IMR-90 (cell line): ENCODE results near the gene PCNX4.

Source experiments
- BHLHE40 ChIP-seq: fragments of 150-350 bp; IDR thresholded peaks from 2 replicates; pipeline ENCODE4 v1.6.1; 2016; ENCODE audit warnings: mild to moderate bottlenecking, low read depth, low read length
- CEBPB ChIP-seq: IDR thresholded peaks from 2 replicates; pipeline ENCODE4 v1.6.1; 2012; ENCODE audit warnings: low read depth, low read length, improper control_type of control experiment
- CHD1 ChIP-seq: IDR thresholded peaks from 2 replicates; pipeline ENCODE4 v1.6.1; 2012; ENCODE audit warnings: low read depth, low read length, improper control_type of control experiment
- FOS ChIP-seq: fragments of 150-350 bp; IDR thresholded peaks from 2 replicates; pipeline ENCODE4 v1.6.1; 2016; ENCODE audit warnings: low read depth, low read length
- MAFK ChIP-seq: IDR thresholded peaks from 2 replicates; pipeline ENCODE4 v1.6.1; 2012; ENCODE audit warnings: low read depth, low read length, improper control_type of control experiment
- MXI1 ChIP-seq: IDR thresholded peaks from 2 replicates; pipeline ENCODE4 v1.6.1; 2012; ENCODE audit warnings: low read depth, mild to moderate bottlenecking, low read length, moderate library complexity, borderline replicate concordance
- NFE2L2 ChIP-seq: fragments of 150-350 bp; IDR thresholded peaks from 2 replicates; pipeline ENCODE4 v1.6.1; 2016; ENCODE audit warnings: low read depth, mild to moderate bottlenecking, low read length
- POLR2A ChIP-seq: IDR thresholded peaks from 2 replicates; pipeline ENCODE4 v1.6.1; 2012; ENCODE audit warnings: mild to moderate bottlenecking, low read depth, low read length
- RAD21 ChIP-seq: IDR thresholded peaks from 2 replicates; pipeline ENCODE4 v1.6.1; 2012; ENCODE audit warnings: low read length, improper control_type of control experiment
- RCOR1 ChIP-seq: IDR thresholded peaks from 2 replicates; pipeline ENCODE4 v1.6.1; 2012; ENCODE audit warnings: mild to moderate bottlenecking, low read length, improper control_type of control experiment; ENCODE audit not compliant: insufficient replicate concordance
- TF ChIP-seq, protein P1 (sequence below): conservative IDR thresholded peaks from 2 replicates; pipeline ENCODE4 v1.5.1; 2012; ENCODE audit warnings: mild to moderate bottlenecking, low read depth, low read length, improper control_type of control experiment
- TF ChIP-seq, protein P2 (sequence below): fragments of 150-350 bp; IDR thresholded peaks from 2 replicates; pipeline ENCODE4 v1.6.1; 2017; ENCODE audit warnings: mild to moderate bottlenecking, antibody characterized with exemption, low read length, low read depth

DNA sequence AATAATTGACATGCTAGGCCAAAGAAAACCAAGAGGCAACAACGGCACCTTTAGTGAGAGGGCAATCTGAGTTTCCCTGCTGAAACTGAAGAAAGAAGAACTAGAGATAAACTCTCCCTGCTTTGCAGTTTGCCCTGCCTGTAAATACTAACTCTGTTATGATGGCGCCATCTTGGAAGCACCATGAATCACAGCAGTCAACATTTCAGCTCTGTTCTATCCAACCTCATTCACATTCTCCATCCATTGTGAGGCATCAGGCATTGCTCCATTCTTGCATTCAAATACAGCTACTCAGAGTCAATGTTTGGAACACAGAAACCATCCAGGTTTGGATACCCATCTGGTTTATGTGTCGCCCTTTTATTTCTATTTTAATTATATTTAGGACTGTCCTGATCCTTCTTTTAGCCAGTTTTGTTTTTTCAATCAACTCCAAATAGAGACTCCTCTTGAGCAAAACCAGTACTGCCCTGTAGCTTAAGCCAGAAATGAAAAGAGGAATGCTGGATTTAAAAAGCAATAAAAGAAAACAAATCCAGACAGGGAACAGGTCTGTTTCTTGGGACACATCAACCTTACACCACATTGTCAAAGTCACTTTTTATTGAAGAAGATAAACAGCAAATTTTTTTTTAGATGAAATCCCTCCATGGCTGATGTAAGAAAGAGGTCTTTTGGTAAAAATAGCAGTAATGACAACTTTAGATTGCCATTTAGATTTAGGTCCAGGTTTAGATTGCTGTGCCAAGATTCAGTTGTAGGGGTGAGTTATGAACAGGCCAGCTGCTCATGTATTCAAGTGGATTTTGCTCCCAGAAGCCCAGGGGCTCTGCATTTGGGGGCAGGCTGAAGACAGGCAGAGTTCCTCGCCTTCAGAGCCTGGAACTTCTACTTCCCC, 124.0 kb downstream of the PCNX4 start:
- TF ChIP-seq, protein P1, sequence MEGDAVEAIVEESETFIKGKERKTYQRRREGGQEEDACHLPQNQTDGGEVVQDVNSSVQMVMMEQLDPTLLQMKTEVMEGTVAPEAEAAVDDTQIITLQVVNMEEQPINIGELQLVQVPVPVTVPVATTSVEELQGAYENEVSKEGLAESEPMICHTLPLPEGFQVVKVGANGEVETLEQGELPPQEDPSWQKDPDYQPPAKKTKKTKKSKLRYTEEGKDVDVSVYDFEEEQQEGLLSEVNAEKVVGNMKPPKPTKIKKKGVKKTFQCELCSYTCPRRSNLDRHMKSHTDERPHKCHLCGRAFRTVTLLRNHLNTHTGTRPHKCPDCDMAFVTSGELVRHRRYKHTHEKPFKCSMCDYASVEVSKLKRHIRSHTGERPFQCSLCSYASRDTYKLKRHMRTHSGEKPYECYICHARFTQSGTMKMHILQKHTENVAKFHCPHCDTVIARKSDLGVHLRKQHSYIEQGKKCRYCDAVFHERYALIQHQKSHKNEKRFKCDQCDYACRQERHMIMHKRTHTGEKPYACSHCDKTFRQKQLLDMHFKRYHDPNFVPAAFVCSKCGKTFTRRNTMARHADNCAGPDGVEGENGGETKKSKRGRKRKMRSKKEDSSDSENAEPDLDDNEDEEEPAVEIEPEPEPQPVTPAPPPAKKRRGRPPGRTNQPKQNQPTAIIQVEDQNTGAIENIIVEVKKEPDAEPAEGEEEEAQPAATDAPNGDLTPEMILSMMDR = no peak
- TF ChIP-seq RCOR1 = no peak
- no peak for TF ChIP-seq CEBPB
- no peak for TF ChIP-seq POLR2A
- no peak for TF ChIP-seq BHLHE40
- no peak for TF ChIP-seq MAFK
- TF ChIP-seq NFE2L2 = no peak
- TF ChIP-seq, protein P2, sequence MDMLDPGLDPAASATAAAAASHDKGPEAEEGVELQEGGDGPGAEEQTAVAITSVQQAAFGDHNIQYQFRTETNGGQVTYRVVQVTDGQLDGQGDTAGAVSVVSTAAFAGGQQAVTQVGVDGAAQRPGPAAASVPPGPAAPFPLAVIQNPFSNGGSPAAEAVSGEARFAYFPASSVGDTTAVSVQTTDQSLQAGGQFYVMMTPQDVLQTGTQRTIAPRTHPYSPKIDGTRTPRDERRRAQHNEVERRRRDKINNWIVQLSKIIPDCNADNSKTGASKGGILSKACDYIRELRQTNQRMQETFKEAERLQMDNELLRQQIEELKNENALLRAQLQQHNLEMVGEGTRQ = no peak
- no peak for TF ChIP-seq FOS
- TF ChIP-seq RAD21 = no peak
- no peak for TF ChIP-seq CHD1
- no peak for TF ChIP-seq MXI1
